ENCODE results near the gene STAP1.
A peak's percentile ranks its signal among the peaks of the same experiment; 100 is the strongest.

Gene STAP1

GRCh38 chr4:67565284-67565683 lies 6.8 kb downstream of the STAP1 start:
- DNase-seq, result no peak

- no peak for DNase-seq
These were observed 7.8 kb downstream of the STAP1 start for GRCh38 chr4:67566335-67566734.

GRCh38 chr4:67568820-67569219 lies 10.3 kb downstream of the STAP1 start:
- no peak for DNase-seq

GRCh38 chr4:67570537-67570936 lies 12.0 kb downstream of the STAP1 start:
- no peak for DNase-seq

GRCh38 chr4:67571975-67572374 lies 13.4 kb downstream of the STAP1 start:
- DNase-seq, result no peak

GRCh38 chr4:67573193-67573592 lies 14.7 kb downstream of the STAP1 start:
- DNase-seq, result no peak

GRCh38 chr4:67575232-67576058 lies 16.9 kb downstream of the STAP1 start:
- DNase-seq, result peak; percentile 31 to 37

GRCh38 chr4:67576059-67576466 lies 17.5 kb downstream of the STAP1 start:
- no peak for DNase-seq

- DNase-seq, result no peak
These were observed 18.0 kb downstream of the STAP1 start for GRCh38 chr4:67576538-67576937.

GRCh38 chr4:67580577-67580976 lies 22.1 kb downstream of the STAP1 start:
- no peak for DNase-seq

- DNase-seq, result peak in 1 of 2 donors; percentile 40
These were observed 22.8 kb downstream of the STAP1 start for GRCh38 chr4:67581208-67581857.

- no peak for DNase-seq
These were observed 23.4 kb downstream of the STAP1 start for GRCh38 chr4:67581913-67582312.

GRCh38 chr4:67584496-67584895 lies 26.0 kb downstream of the STAP1 start:
- no peak for DNase-seq

GRCh38 chr4:67587156-67587555 lies 28.6 kb downstream of the STAP1 start:
- no peak for DNase-seq

GRCh38 chr4:67593741-67594175 lies 35.2 kb downstream of the STAP1 start:
- DNase-seq, result no peak

GRCh38 chr4:67603310-67604028 lies 44.9 kb downstream of the STAP1 start:
- no peak for DNase-seq

- no peak for DNase-seq
These were observed 45.5 kb downstream of the STAP1 start for GRCh38 chr4:67604029-67604381.

GRCh38 chr4:67604749-67605148 lies 46.2 kb downstream of the STAP1 start:
- DNase-seq, result no peak

GRCh38 chr4:67608027-67608426 lies 49.5 kb downstream of the STAP1 start:
- no peak for DNase-seq

GRCh38 chr4:67614186-67614585 lies 55.7 kb downstream of the STAP1 start:
- no peak for DNase-seq

- no peak for DNase-seq
These were observed 56.6 kb downstream of the STAP1 start for GRCh38 chr4:67615119-67615518.

GRCh38 chr4:67616478-67616877 lies 58.0 kb downstream of the STAP1 start:
- DNase-seq, result no peak

GRCh38 chr4:67624939-67625338 lies 66.4 kb downstream of the STAP1 start:
- no peak for DNase-seq

- DNase-seq, result no peak
These were observed 74.0 kb downstream of the STAP1 start for GRCh38 chr4:67632492-67632891.

Measured in CD4-positive, alpha-beta T cell treated with Interleukin-4 for 1 hour (primary cell).